Measurements from ENCODE around the gene TARM1.

DNA sequence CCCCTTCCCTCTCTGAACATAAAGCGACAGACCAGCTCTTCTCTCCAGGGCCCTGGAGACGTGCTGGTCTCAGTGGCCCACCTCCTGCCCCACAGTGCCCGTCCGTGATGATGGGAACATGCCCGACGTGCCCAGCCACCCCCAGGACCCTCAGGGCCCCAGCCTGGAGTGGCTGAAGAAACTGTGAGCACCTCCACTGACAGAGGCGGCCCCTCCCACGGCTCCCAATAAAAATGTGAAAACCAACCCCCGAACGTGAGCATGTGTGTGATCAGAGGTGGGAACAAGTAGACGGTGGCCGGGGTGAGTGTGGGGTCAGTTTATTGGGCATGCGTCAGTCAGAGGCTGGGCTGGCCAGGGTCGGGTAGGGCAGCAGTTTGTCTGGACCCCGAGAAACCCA is 25.6 kb upstream of the TARM1 start:
- TF ChIP-seq, protein P1, sequence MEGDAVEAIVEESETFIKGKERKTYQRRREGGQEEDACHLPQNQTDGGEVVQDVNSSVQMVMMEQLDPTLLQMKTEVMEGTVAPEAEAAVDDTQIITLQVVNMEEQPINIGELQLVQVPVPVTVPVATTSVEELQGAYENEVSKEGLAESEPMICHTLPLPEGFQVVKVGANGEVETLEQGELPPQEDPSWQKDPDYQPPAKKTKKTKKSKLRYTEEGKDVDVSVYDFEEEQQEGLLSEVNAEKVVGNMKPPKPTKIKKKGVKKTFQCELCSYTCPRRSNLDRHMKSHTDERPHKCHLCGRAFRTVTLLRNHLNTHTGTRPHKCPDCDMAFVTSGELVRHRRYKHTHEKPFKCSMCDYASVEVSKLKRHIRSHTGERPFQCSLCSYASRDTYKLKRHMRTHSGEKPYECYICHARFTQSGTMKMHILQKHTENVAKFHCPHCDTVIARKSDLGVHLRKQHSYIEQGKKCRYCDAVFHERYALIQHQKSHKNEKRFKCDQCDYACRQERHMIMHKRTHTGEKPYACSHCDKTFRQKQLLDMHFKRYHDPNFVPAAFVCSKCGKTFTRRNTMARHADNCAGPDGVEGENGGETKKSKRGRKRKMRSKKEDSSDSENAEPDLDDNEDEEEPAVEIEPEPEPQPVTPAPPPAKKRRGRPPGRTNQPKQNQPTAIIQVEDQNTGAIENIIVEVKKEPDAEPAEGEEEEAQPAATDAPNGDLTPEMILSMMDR (IDR thresholded peaks at IDR 0.05), result no peak
- no peak for TF ChIP-seq POLR2A (IDR thresholded peaks at IDR 0.05)

Measured in uterus (tissue), 2 donors.